Measurements from ENCODE around the gene ABCA8.
"Not testable (repeated sequence)": the region's sequence is repeated elsewhere in the genome, so short reads cannot be mapped to it uniquely, and the experiment has no call there.

ABCA8 gene

DNA sequence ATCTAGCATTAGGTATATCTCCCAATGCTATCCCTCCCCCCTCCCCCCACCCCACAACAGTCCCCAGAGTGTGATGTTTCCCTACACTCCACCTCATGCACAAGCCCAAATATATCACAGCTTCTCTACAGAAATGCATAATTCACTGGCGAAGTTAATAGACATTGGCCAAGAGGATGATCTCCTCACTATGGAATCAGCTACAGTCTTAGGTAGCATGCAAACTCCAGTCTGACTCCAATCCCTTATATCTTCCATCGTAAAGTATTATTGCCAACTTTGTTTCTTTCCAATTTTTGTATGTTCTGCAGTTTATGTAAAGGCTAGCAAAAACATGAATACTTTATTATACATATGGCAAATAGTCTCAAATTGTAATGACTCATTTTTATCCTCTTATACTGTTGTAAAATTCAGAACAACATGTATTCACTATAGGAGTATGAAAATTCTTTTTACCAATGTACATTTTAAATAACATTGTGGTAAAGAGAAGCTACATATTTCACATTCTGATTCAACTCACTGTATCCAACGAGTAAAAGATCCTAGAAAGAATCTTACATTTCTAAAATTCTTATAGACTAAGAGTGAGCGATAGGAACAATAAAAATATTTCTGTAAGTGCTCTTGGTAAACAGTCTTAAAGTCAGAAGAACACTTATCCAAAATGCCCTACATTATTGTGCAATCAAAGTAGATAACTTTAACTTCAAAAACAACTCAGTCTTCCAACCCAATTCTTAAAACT lies 871 bp downstream of the ABCA8 start:
- Mint-ChIP-seq H3K4me3 (no peak overlapping the region), H3K27ac (no peak overlapping the region), H3K9me3 (no peaks in the 10 kb centered on the region), H3K36me3 (no peaks in the 10 kb centered on the region), H3K4me1 (no peaks in the 10 kb centered on the region)
- DNase-seq (ENCODE audit: low spot score in 2 of 2) (no peak), ATAC-seq (no peak)

- H3K4me1 Mint-ChIP-seq: no peaks in the 10 kb centered on the region
- DNase-seq (ENCODE audit: low spot score in 2 of 2) (no peak), ATAC-seq (no peak)
- H3K9me3 Mint-ChIP-seq: no peaks in the 10 kb centered on the region
- no peak overlapping the region for H3K27ac Mint-ChIP-seq
- no peak overlapping the region for H3K4me3 Mint-ChIP-seq
- no peaks in the 10 kb centered on the region for H3K36me3 Mint-ChIP-seq
Measured at GRCh38 chr17:68953340-68953997, 1.7 kb downstream of the ABCA8 start.

GRCh38 chr17:68950725-68951124 lies 4.5 kb downstream of the ABCA8 start:
- Mint-ChIP-seq H3K4me3 (no peak overlapping the region), H3K9me3 (no peaks in the 10 kb centered on the region), H3K27ac (no peak overlapping the region), H3K36me3 (no peaks in the 10 kb centered on the region), H3K4me1 (no peaks in the 10 kb centered on the region)
- DNase-seq (ENCODE audit: low spot score in 2 of 2): no peak
- no peak for ATAC-seq

GRCh38 chr17:68947868-68948267 lies 7.3 kb downstream of the ABCA8 start:
- not testable (repeated sequence) for H3K4me3 Mint-ChIP-seq; H3K4me1 Mint-ChIP-seq; H3K9me3 Mint-ChIP-seq; H3K27ac Mint-ChIP-seq; DNase-seq (ENCODE audit: low spot score in 2 of 2); ATAC-seq; H3K36me3 Mint-ChIP-seq

DNA sequence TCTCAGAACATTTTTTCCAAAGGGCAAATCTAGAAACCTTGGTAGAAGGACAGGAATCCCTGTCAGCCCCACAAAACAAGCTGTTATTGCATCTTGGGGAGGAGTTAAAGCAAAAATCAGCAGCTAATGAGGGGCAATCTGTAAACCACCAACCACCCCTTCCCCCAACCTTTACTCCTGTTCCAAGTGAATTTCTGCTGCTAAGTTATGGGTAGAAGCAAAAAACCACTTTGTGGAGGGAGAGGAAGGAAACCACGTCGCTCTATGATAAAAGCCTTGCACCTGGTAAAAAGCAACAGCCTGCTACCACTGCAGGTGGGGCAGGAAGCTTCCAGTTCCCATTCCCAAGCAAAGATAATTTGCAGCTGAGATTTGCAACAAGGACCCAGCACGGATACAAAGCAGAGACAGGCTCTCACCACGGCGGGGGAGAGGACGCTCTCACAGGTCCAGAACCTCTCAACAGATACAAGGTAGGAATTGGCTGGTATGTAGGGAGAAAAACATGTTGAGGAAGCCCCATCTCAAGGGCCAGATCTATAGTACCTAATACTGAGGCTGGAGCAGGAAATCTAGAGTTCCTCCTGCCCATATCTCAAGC lies 10.7 kb downstream of the ABCA8 start:
- DNase-seq (ENCODE audit: low spot score in 2 of 2) (no peak), ATAC-seq (no peak)
- H3K27ac Mint-ChIP-seq: no peak overlapping the region
- no peaks in the 10 kb centered on the region for H3K4me1 Mint-ChIP-seq
- peaks cover 6% of the 10 kb centered on the region for H3K36me3 Mint-ChIP-seq
- no peak overlapping the region for H3K4me3 Mint-ChIP-seq
- no peaks in the 10 kb centered on the region for H3K9me3 Mint-ChIP-seq

GRCh38 chr17:68943812-68944182 lies 11.4 kb downstream of the ABCA8 start:
- not testable (repeated sequence) for H3K27ac Mint-ChIP-seq; H3K36me3 Mint-ChIP-seq; H3K9me3 Mint-ChIP-seq; H3K4me3 Mint-ChIP-seq; H3K4me1 Mint-ChIP-seq; ATAC-seq; DNase-seq (ENCODE audit: low spot score in 2 of 2)

- Mint-ChIP-seq H3K9me3 (no peaks in the 10 kb centered on the region), H3K36me3 (peaks cover 6% of the 10 kb centered on the region), H3K4me1 (no peaks in the 10 kb centered on the region), H3K4me3 (no peak overlapping the region), H3K27ac (no peak overlapping the region)
- ATAC-seq: no peak
- DNase-seq (ENCODE audit: low spot score in 2 of 2): no peak
Measured at GRCh38 chr17:68943123-68943811, 11.9 kb downstream of the ABCA8 start.

GRCh38 chr17:68942389-68942788 lies 12.8 kb downstream of the ABCA8 start:
- Mint-ChIP-seq H3K4me3 (no peak overlapping the region), H3K36me3 (peaks cover 6% of the 10 kb centered on the region), H3K4me1 (no peaks in the 10 kb centered on the region), H3K27ac (no peak overlapping the region), H3K9me3 (no peaks in the 10 kb centered on the region)
- no peak for ATAC-seq
- no peak for DNase-seq (ENCODE audit: low spot score in 2 of 2)

- no peak overlapping the region for H3K4me3 Mint-ChIP-seq
- no peak for ATAC-seq
- H3K36me3 Mint-ChIP-seq: peaks cover 6% of the 10 kb centered on the region
Measured at GRCh38 chr17:68941761-68942160, 13.4 kb downstream of the ABCA8 start.

DNA sequence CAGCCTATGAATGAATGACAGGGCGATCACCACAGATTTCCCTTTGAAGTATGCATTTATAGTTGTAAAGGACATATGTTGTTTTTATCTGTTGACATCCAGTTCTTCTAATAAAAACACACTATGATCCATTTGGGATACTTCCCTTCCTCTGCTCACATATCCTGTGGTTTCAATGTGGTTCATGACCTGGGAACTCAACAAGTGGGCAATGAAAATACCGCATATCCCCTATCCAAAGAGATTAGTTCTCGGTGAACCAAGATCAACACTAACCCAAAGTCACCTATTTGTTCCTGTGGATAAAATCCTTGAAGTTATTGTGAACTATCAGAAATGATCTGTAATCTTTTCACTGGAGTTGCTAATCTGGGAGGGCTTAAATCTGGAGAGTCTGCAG lies 16.0 kb downstream of the ABCA8 start:
- no peak for DNase-seq (ENCODE audit: low spot score in 2 of 2)
- Mint-ChIP-seq H3K4me1 (no peaks in the 10 kb centered on the region), H3K36me3 (peaks cover 6% of the 10 kb centered on the region), H3K4me3 (no peak overlapping the region), H3K9me3 (no peaks in the 10 kb centered on the region), H3K27ac (no peak overlapping the region)
- no peak for ATAC-seq

More at GRCh38 chr17:68941761-68942160, 13.4 kb downstream of the ABCA8 start:
- no peaks in the 10 kb centered on the region for H3K9me3 Mint-ChIP-seq
- H3K27ac Mint-ChIP-seq: no peak overlapping the region
- DNase-seq (ENCODE audit: low spot score in 2 of 2): no peak
- H3K4me1 Mint-ChIP-seq: no peaks in the 10 kb centered on the region

GRCh38 chr17:68937890-68938514 lies 17.2 kb downstream of the ABCA8 start:
- no peak for ATAC-seq

DNA sequence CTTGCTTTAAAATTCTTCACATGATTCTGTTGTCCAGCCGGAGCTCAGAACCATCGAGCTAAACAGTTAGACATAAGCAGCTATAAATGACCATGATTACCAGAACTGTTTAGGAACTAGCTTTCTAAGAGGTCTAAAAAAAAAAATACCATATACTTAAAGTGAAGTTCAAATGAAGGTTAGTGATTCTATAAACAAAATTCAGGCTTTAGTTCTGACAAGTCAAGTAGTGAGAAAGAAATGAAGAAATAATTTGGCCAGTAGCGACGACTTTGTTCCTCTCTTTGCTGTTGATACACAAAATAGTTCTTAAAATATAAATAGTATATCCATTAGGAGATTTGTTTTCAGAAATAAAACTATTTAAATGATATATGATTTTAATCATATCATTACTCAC lies 27.7 kb downstream of the ABCA8 start:
- no peak for ATAC-seq
- Mint-ChIP-seq H3K4me1 (no peaks in the 10 kb centered on the region), H3K27ac (no peak overlapping the region), H3K4me3 (no peak overlapping the region), H3K9me3 (no peaks in the 10 kb centered on the region), H3K36me3 (no peaks in the 10 kb centered on the region)
- no peak for DNase-seq (ENCODE audit: low spot score in 2 of 2)

More at GRCh38 chr17:68937890-68938514, 17.2 kb downstream of the ABCA8 start:
- H3K36me3 Mint-ChIP-seq: no peaks in the 10 kb centered on the region
- no peak for DNase-seq (ENCODE audit: low spot score in 2 of 2)
- H3K27ac Mint-ChIP-seq: no peak overlapping the region
- H3K4me3 Mint-ChIP-seq: no peak overlapping the region
- no peaks in the 10 kb centered on the region for H3K9me3 Mint-ChIP-seq
- no peaks in the 10 kb centered on the region for H3K4me1 Mint-ChIP-seq

GRCh38 chr17:68924793-68925720 lies 30.1 kb downstream of the ABCA8 start:
- H3K36me3 Mint-ChIP-seq: no peaks in the 10 kb centered on the region
- H3K9me3 Mint-ChIP-seq: no peaks in the 10 kb centered on the region
- DNase-seq (ENCODE audit: low spot score in 2 of 2) (no peak), ATAC-seq (no peak)
- no peak overlapping the region for H3K4me3 Mint-ChIP-seq
- no peaks in the 10 kb centered on the region for H3K4me1 Mint-ChIP-seq
- no peak overlapping the region for H3K27ac Mint-ChIP-seq

GRCh38 chr17:68910789-68911431 lies 44.3 kb downstream of the ABCA8 start:
- H3K9me3 Mint-ChIP-seq: peaks cover 3% of the 10 kb centered on the region
- ATAC-seq (peak; percentile 13), DNase-seq (ENCODE audit: low spot score in 2 of 2) (no peak)
- no peak overlapping the region for H3K4me3 Mint-ChIP-seq
- H3K27ac Mint-ChIP-seq: no peak overlapping the region
- H3K4me1 Mint-ChIP-seq: no peaks in the 10 kb centered on the region
- H3K36me3 Mint-ChIP-seq: no peaks in the 10 kb centered on the region
